Measurements from ENCODE around the gene HSF2BP. TPM values are rescaled to one million over a fixed set of nuclear protein-coding genes. Genes with fewer than 3 reads are reported as not detected.

The HSF2BP gene
- polyA plus RNA-seq, 1 of the 3 experiments (the other 2 are of a cell fraction): 1.1 TPM

GRCh38 chr21:43604505-43605204, 54.6 kb downstream of the HSF2BP start:
- Histone ChIP-seq H3K79me2 (ENCODE audit: insufficient read depth) (no peaks in the 10 kb centered on the region), H3K4me3 (ENCODE audit: low read depth in 2 of 2, low read length in 1 of 2) (no peak overlapping the region), H3F3A (replicated peaks; ENCODE audit: insufficient read depth) (peaks cover 33% of the 10 kb centered on the region), H3K9me3 (no peaks in the 10 kb centered on the region), H3K9me2 (no peaks in the 10 kb centered on the region), H2AFZ (ENCODE audit: low read depth) (no peak overlapping the region), H4K20me1 (ENCODE audit: insufficient read depth) (no peaks in the 10 kb centered on the region), H3K4me1 (ENCODE audit: control insufficient read depth in 1 of 2, insufficient read depth in 2 of 2, low read depth in 1 of 2, low read length in 1 of 2) (peaks cover 27 to 30% of the 10 kb centered on the region in 2 experiments; a peak in 3 of 4 replicates), H3K27me3 (ENCODE audit: insufficient read depth) (no peaks in the 10 kb centered on the region), H3K4me2 (no peak overlapping the region), H3K36me3 (replicated peaks in 1 of 2; ENCODE audit: control insufficient read depth in 1 of 2, insufficient read depth in 2 of 2, low read length in 1 of 2) (no peaks in the 10 kb centered on the region), H3K9ac (no peak overlapping the region), H3K27ac (ENCODE audit: low read depth in 2 of 2, low read length in 1 of 2) (no peak overlapping the region; a peak in 1 of 4 replicates)
- ChIA-PET CTCF (no interaction called here), POLR2A (no interaction called here)
- DNase-seq: no peak
- TF ChIP-seq SMC3 (IDR thresholded peaks at IDR 0.05; ENCODE audit: low read depth, low read length) (no peak), EZH2phosphoT487 (IDR thresholded peaks at IDR 0.05; ENCODE audit: borderline replicate concordance, low read depth) (no peak), NFIC (IDR thresholded peaks at IDR 0.05; ENCODE audit: borderline replicate concordance) (no peak), TAF1 (IDR thresholded peaks at IDR 0.05; ENCODE audit: borderline replicate concordance, low read depth, low read length) (no peak), POLR2AphosphoS5 (IDR thresholded peaks at IDR 0.05; ENCODE audit: low read depth, low read length) (no peak), PBX3 (IDR thresholded peaks at IDR 0.05) (no peak), ZBTB33 (IDR thresholded peaks at IDR 0.05; ENCODE audit: borderline replicate concordance, low read depth) (no peak), TCF12 (IDR thresholded peaks at IDR 0.05) (no peak), TEAD4 (IDR thresholded peaks at IDR 0.05; ENCODE audit: borderline replicate concordance, insufficient read depth) (no peak), USF2 (IDR thresholded peaks at IDR 0.05; ENCODE audit: borderline replicate concordance, low read depth, low read length) (no peak), JUND (IDR thresholded peaks at IDR 0.05) (no peak), CHD2 (IDR thresholded peaks at IDR 0.05; ENCODE audit: low read length, partially characterized antibody) (no peak), EP300 (IDR thresholded peaks at IDR 0.05; ENCODE audit: borderline replicate concordance in 1 of 2, low read depth in 1 of 2, low read length in 1 of 2) (no peak), MEF2A (IDR thresholded peaks at IDR 0.05; ENCODE audit: borderline replicate concordance, low read depth) (no peak), GABPA (IDR thresholded peaks at IDR 0.05; ENCODE audit: low read depth) (no peak), GATA2 (CRISPR knock-in tag; IDR thresholded peaks at IDR 0.05) (no peak), RFX5 (IDR thresholded peaks at IDR 0.05; ENCODE audit: low read length) (no peak), NRF1 (IDR thresholded peaks at IDR 0.05; ENCODE audit: low read depth, low read length) (no peak), ELF1 (IDR thresholded peaks at IDR 0.05) (no peak)
- TF ChIP-seq, protein P1, sequence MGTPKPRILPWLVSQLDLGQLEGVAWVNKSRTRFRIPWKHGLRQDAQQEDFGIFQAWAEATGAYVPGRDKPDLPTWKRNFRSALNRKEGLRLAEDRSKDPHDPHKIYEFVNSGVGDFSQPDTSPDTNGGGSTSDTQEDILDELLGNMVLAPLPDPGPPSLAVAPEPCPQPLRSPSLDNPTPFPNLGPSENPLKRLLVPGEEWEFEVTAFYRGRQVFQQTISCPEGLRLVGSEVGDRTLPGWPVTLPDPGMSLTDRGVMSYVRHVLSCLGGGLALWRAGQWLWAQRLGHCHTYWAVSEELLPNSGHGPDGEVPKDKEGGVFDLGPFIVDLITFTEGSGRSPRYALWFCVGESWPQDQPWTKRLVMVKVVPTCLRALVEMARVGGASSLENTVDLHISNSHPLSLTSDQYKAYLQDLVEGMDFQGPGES (IDR thresholded peaks at IDR 0.05; ENCODE audit: low read depth, low read length): no peak
- 94% methylated on average over 6 of the region's 6 CpGs for WGBS (ENCODE audit: low lambda C conversion rate)
